K562 (cell line): ENCODE results near the gene RPL38. TPM values are rescaled to one million over a fixed set of nuclear protein-coding genes. Genes with fewer than 3 reads are reported as not detected.

Source experiments
- ATAC-seq: fragments of 200-7000 bp; cut with Tn5 transposase; 3 replicates; pipeline ENCODE4 v1.9.1; 2020; ENCODE audit warnings: moderate library complexity
- BruUV-seq: library from RNA; stranded (reverse); fragments of 400-500 nt; replicated peaks from 2 replicates; lab custom pipeline; 2021; lab: Mats Ljungman, UMichigan
- CTCF ChIA-PET: fragments of 300-600 bp; formaldehyde crosslinking; extraction: SDS; loops from one replicate; lab custom pipeline; 2021; ENCODE audit warnings: low intra/inter-chr PET ratio; lab: Yijun Ruan, JAX
- POLR2A ChIA-PET: fragments of 300-600, 350-650 bp; sonication (Branson Sonifier 250); formaldehyde crosslinking; extraction: SDS; loops from one replicate; lab custom pipeline; 2021; ENCODE audit warnings: antibody characterized with exemption, inconsistent platforms; lab: Yijun Ruan, JAX
- DNase-seq, 4 experiments: peaks; one replicate each; pipeline versions ENCODE4 v3.0.0 to v3.0.0-alpha.2; 2011 to 2018; ENCODE audit warnings: low spot score in 3 of 4, mixed read lengths in 3 of 4; ENCODE audit errors: extremely low read depth in 1 of 4
- FAIRE-seq: peaks from 2 replicates; lab custom pipeline; 2011; peaks lifted over from hg19 to GRCh38; lab: Jason Lieb, UNC
- H2AFZ ChIP-seq: 2 replicates; pipeline ENCODE4 v1.6.0; 2011; ENCODE audit warnings: low read depth, low read length, control low read depth, inconsistent platforms
- H3K27ac ChIP-seq: fragments of 200-600 bp; 3 replicates; pipeline ENCODE4 v1.8.0; 2011; ENCODE audit warnings: low read depth, mild to moderate bottlenecking, control low read depth, inconsistent platforms, low read length, moderate library complexity, mixed read lengths; ENCODE audit errors: extremely low read depth
- H3K27me3 ChIP-seq, 2 experiments: fragments of 300-600 bp in 1 of 2; 2 replicates in 1 of 2; 3 replicates in 1 of 2; pipeline versions ENCODE4 v1.6.0 to v1.8.0; 2011; ENCODE audit warnings: inconsistent platforms in 2 of 2, low read length in 2 of 2, mild to moderate bottlenecking in 1 of 2, mixed read lengths in 1 of 2, moderate library complexity in 1 of 2; ENCODE audit not compliant: control insufficient read depth in 2 of 2, insufficient read depth in 2 of 2
- H3K36me3 ChIP-seq: fragments of 300-600 bp; 3 replicates; pipeline ENCODE4 v1.8.0; 2011; ENCODE audit warnings: mild to moderate bottlenecking, low read length, inconsistent platforms; ENCODE audit not compliant: control insufficient read depth, insufficient read depth
- H3K4me1 ChIP-seq, 2 experiments: fragments of 200-600 bp in 1 of 2; replicated peaks in 1 of 2; 2 replicates in 1 of 2; 3 replicates in 1 of 2; pipeline versions ENCODE4 v1.5.1 to v1.8.0; 2011; ENCODE audit warnings: inconsistent platforms in 2 of 2, low read length in 2 of 2, mild to moderate bottlenecking in 1 of 2, mixed read lengths in 1 of 2, moderate library complexity in 1 of 2; ENCODE audit not compliant: control insufficient read depth in 2 of 2, insufficient read depth in 2 of 2
- H3K4me2 ChIP-seq: 2 replicates; pipeline ENCODE4 v1.6.1; 2011; ENCODE audit warnings: low read length, control low read depth, inconsistent platforms, mixed read lengths; ENCODE audit not compliant: insufficient read depth
- H3K4me3 ChIP-seq: fragments of 200-600 bp; sonication (generic), shearing (Covaris generic); 2 replicates; pipeline ENCODE4 v1.5.1; 2016; ENCODE audit warnings: control low read depth, inconsistent platforms
- H3K79me2 ChIP-seq: fragments of 200-600 bp; 3 replicates; pipeline ENCODE4 v1.8.0; 2011; ENCODE audit warnings: low read length, inconsistent platforms; ENCODE audit not compliant: control insufficient read depth, insufficient read depth
- H3K9ac ChIP-seq, 2 experiments: 2 replicates each; pipeline versions ENCODE4 v1.6.0 to v1.6.1; 2011; ENCODE audit warnings: low read depth in 2 of 2, low read length in 2 of 2, control low read depth in 1 of 2, inconsistent platforms in 1 of 2, mild to moderate bottlenecking in 1 of 2, mixed read lengths in 1 of 2; ENCODE audit not compliant: insufficient read depth in 1 of 2
- H3K9me1 ChIP-seq: one replicate; pipeline ENCODE4 v1.6.0; 2011; ENCODE audit warnings: inconsistent platforms, mild to moderate bottlenecking, low read length, moderate library complexity; ENCODE audit not compliant: control insufficient read depth, insufficient read depth
- H3K9me3 ChIP-seq: replicated peaks from 2 replicates; pipeline ENCODE4 v1.5.1; 2011; ENCODE audit warnings: low read depth, low read length, inconsistent platforms; ENCODE audit not compliant: control insufficient read depth, insufficient read depth
- H4K20me1 ChIP-seq: replicated peaks from 2 replicates; pipeline ENCODE4 v1.6.1; 2011; ENCODE audit warnings: low read length, inconsistent platforms, mixed read lengths; ENCODE audit not compliant: control insufficient read depth, insufficient read depth
- BRF2 ChIP-seq: IDR thresholded peaks from 3 replicates; pipeline ENCODE4 v1.6.1; 2011; ENCODE audit warnings: borderline replicate concordance, mild to moderate bottlenecking; ENCODE audit not compliant: insufficient read length, insufficient read depth
- CHD1 ChIP-seq: fragments of 200-600 bp; sonication (generic); IDR thresholded peaks from one replicate; pipeline ENCODE4 v1.6.1; 2012; ENCODE audit warnings: mild to moderate bottlenecking, moderate library complexity, low read length, inconsistent platforms
- HNRNPL ChIP-seq: fragments of 200-400 bp; formaldehyde crosslinking; IDR thresholded peaks from 2 replicates; pipeline ENCODE4 v1.6.1; 2017; ENCODE audit warnings: low read depth, mild to moderate bottlenecking, low read length
- NR2C1 ChIP-seq, 2 experiments: fragments of 450-650 bp; IDR thresholded peaks; 2 replicates each; pipeline ENCODE4 v1.6.1; 2017; ENCODE audit warnings: mild to moderate bottlenecking in 2 of 2, antibody characterized with exemption in 1 of 2, inconsistent platforms in 1 of 2, missing compliant biosample characterization in 1 of 2, missing genetic modification characterization in 1 of 2
- POLR2A ChIP-seq: fragments of 450-650 bp; conservative IDR thresholded peaks from 2 replicates; pipeline ENCODE4 v1.6.1; 2016
- RBM15 ChIP-seq: fragments of 200-400 bp; formaldehyde crosslinking; IDR thresholded peaks from 2 replicates; pipeline ENCODE4 v1.6.1; 2018; ENCODE audit warnings: mild to moderate bottlenecking, low read length, moderate library complexity; ENCODE audit not compliant: insufficient read depth
- THAP7 ChIP-seq: fragments of 250-450 bp; sonication (Bioruptor Pico); IDR thresholded peaks from 2 replicates; pipeline ENCODE4 v1.5.0; 2021
- THRB ChIP-seq: fragments of 450-650 bp; formaldehyde crosslinking; conservative IDR thresholded peaks from 2 replicates; pipeline ENCODE4 v1.4.0; 2022; ENCODE audit warnings: mild to moderate bottlenecking, missing genetic modification characterization
- ZBTB8A ChIP-seq: fragments of 450-650 bp; IDR thresholded peaks from 2 replicates; pipeline ENCODE4 v1.6.1; 2018; ENCODE audit warnings: mild to moderate bottlenecking, moderate library complexity; ENCODE audit not compliant: partially characterized antibody
- WGBS: fragments of 100-300 bp; shearing (Covaris generic); methylation state at CpG from one replicate; pipeline ENCODE4 v1.1.6; 2016; ENCODE audit warnings: low coverage, mixed read lengths; ENCODE audit not compliant: insufficient coverage; ENCODE audit errors: missing lambda C conversion rate; 5-methylcytosine and 5-hydroxymethylcytosine counted together
- in situ Hi-C: fragments of 300-500 bp; cut with MboI; formaldehyde crosslinking; loops from 4 replicates; pipeline ENCODE4 v1.15.0; 2018; ENCODE audit warnings: inconsistent platforms, mixed read lengths
- intact Hi-C: fragments of 100-400 bp; cut with micrococcal nuclease; formaldehyde crosslinking; loops from 2 replicates; pipeline ENCODE4 v1.14.2; 2022
- polyA plus RNA-seq, 8 experiments: library from polyadenylated mRNA; depleted of rRNA in 4 of 8; stranded (reverse) in 5 of 8; unstranded in 3 of 8; fragments of >200 nt; fragmentation: Nextera tagmentation in 2 of 8; fragmentation: Illumina TruSeq in 1 of 8; extraction: Ambion mirVana in 2 of 8; extraction: Trizol in 1 of 8; gene quantifications; 2 replicates each; pipeline versions ENCODE4 v1.2.1 to v1.2.3, GENCODE V29; 2011 to 2014; ENCODE audit warnings: inconsistent platforms in 1 of 8, missing spikeins in 1 of 8
- total RNA-seq, 7 experiments: library from RNA; depleted of rRNA in 6 of 7; stranded (reverse); fragments of >200 nt in 6 of 7; fragmentation: Illumina TruSeq in 2 of 7; extraction: Trizol in 2 of 7; gene quantifications; 2 replicates each; pipeline versions ENCODE4 v1.2.1 to v1.2.3, GENCODE V29; 2011 to 2021; ENCODE audit warnings: low replicate concordance in 1 of 7

RPL38 gene
- total and polyA plus RNA-seq, 9 of the 15 experiments (the other 6 are each of a cell fraction or from before 2014, with no cell fraction given), result 1,224 to 3,864 (median 1,939) TPM

- H2AFZ ChIP-seq, result no peak overlapping the region
- FAIRE-seq, result no peak
- BruUV-seq, result no TSS peak
- ChIA-PET CTCF (no interaction called here), POLR2A (interaction anchor here (0.6 to 2.5 kb wide), 13 partner anchors 8 to 1627 kb away, joined by 3 to 12 read pairs (median 4); no protein-coding TSS in a partner anchor)
- H3K4me1 ChIP-seq, result peaks cover 10 to 18% of the 10 kb centered on the region in 2 experiments; a peak in 4 of 5 replicates
- H4K20me1 ChIP-seq, result peaks cover 41% of the 10 kb centered on the region
- H3K9ac ChIP-seq, result peak overlapping the region; percentile 94 to 100
- WGBS, result 6% methylated on average over 14 of the region's 14 CpGs
- in situ Hi-C loops (no loop called here), intact Hi-C loops (no loop called here)
- TF ChIP-seq RBM15, result no peak
- TF ChIP-seq CHD1, result peak; percentile 85
- H3K9me3 ChIP-seq, result no peaks in the 10 kb centered on the region
- ATAC-seq, result no peak
- peaks cover 51% of the 10 kb centered on the region for H3K79me2 ChIP-seq
- DNase-seq, result no peak
- H3K4me2 ChIP-seq, result peak overlapping the region; percentile 90
- peak overlapping the region; percentile 75 for H3K4me3 ChIP-seq
- H3K36me3 ChIP-seq, result peaks cover 57% of the 10 kb centered on the region
- H3K27ac ChIP-seq, result peak overlapping the region; percentile 82
- peaks cover 5% of the 10 kb centered on the region for H3K9me1 ChIP-seq
- H3K27me3 ChIP-seq, result peaks cover 23 to 31% of the 10 kb centered on the region in 2 experiments
These were observed 996 bp downstream of the RPL38 start for GRCh38 chr17:74204474-74204873.

GRCh38 chr17:74205274-74205673 is 1.8 kb downstream of the RPL38 start:
- H3K27me3 ChIP-seq, result peaks cover 22 to 26% of the 10 kb centered on the region in 2 experiments
- no peaks in the 10 kb centered on the region for H3K9me3 ChIP-seq
- H3K27ac ChIP-seq, result peak overlapping the region; percentile 82
- ChIA-PET CTCF (no interaction called here), POLR2A (interaction anchor here (0.7 to 2.5 kb wide), 8 partner anchors 12 to 973 kb away, joined by 3 to 12 read pairs (median 4); a partner anchor contains a TSS)
- peaks cover 5% of the 10 kb centered on the region for H3K9me1 ChIP-seq
- no peak overlapping the region for H2AFZ ChIP-seq
- H4K20me1 ChIP-seq, result peaks cover 47% of the 10 kb centered on the region
- peaks cover 65% of the 10 kb centered on the region for H3K36me3 ChIP-seq
- no TSS peak for BruUV-seq
- H3K4me3 ChIP-seq, result peak overlapping the region; percentile 75; the same call in 1 of the 2 replicates
- in situ Hi-C loops (no loop called here), intact Hi-C loops (no loop called here)
- H3K4me2 ChIP-seq, result peak overlapping the region; percentile 90
- ATAC-seq, result no peak
- peaks cover 51% of the 10 kb centered on the region for H3K79me2 ChIP-seq
- peak overlapping the region; percentile 50 to 94; a peak in 3 of 4 replicates for H3K9ac ChIP-seq
- 86% methylated on average over 3 of the region's 3 CpGs for whole genome bisulfite sequencing
- peak in 1 of 4 experiments; percentile 23 for DNase-seq
- H3K4me1 ChIP-seq, result peaks cover 4 to 18% of the 10 kb centered on the region in 2 experiments; a peak in 3 of 5 replicates
- FAIRE-seq, result peak; percentile 42
- TF ChIP-seq HNRNPL (no peak), THAP7 (CRISPR knock-in tag) (no peak), NR2C1 (IDR thresholded peaks at IDR 0.05) (0 out of 2 replicates have a peak, but pooled peaks have one; percentile 20), NR2C1 (tag; IDR thresholded peaks at IDR 0.05) (no peak), THRB (0 out of 2 replicates have a peak, but pooled peaks have one; percentile 8), ZBTB8A (no peak), BRF2 (no peak), POLR2A (peak; percentile 39)
